Breast epithelium (tissue), 4 donors: Measurements from ENCODE around the gene MYH7. TPM values are rescaled to one million over a fixed set of nuclear protein-coding genes. Genes with fewer than 3 reads are reported as not detected.

Source experiments
- DNase-seq, 2 donors: peaks; one replicate each; pipeline ENCODE4 v3.0.0-alpha.2; 2019; ENCODE audit warnings: low spot score in 2 of 2
- H3K27ac ChIP-seq, 2 donors: fragments of 200-600 bp; sonication (generic) in 1 of 2; one replicate each; pipeline ENCODE4 v1.5.1; 2016 to 2019; ENCODE audit warnings: mild to moderate bottlenecking in 1 of 2
- H3K27me3 ChIP-seq, 2 donors: fragments of 200-600 bp; sonication (generic) in 1 of 2; one replicate each; pipeline versions ENCODE4 v1.5.1 to v1.6.0; 2017 to 2019; ENCODE audit warnings: control low read depth in 1 of 2, mild to moderate bottlenecking in 1 of 2
- H3K36me3 ChIP-seq: fragments of 200-600 bp; one replicate; pipeline ENCODE4 v1.5.1; 2019
- H3K4me1 ChIP-seq, 2 donors: fragments of 200-600 bp; sonication (generic); one replicate each; pipeline ENCODE4 v1.5.1; 2016 to 2019; ENCODE audit warnings: control low read depth in 1 of 2
- H3K4me3 ChIP-seq, 3 donors: fragments of 200-600 bp; sonication (generic); 1 replicate in 2 of 3; 2 replicates in 1 of 3; pipeline ENCODE4 v1.5.1; 2016 to 2019; ENCODE audit warnings: mild to moderate bottlenecking in 3 of 3, moderate library complexity in 2 of 3
- H3K9me3 ChIP-seq, 2 donors: fragments of 200-600 bp; sonication (generic) in 1 of 2; one replicate each; pipeline ENCODE4 v1.5.1; 2016 to 2019; ENCODE audit warnings: control low read depth in 1 of 2
- CTCF ChIP-seq, 3 donors: fragments of 450-650 bp; IDR thresholded peaks; one replicate each; pipeline ENCODE4 v1.5.1; 2016 to 2017; ENCODE audit warnings: antibody characterized with exemption in 3 of 3, mild to moderate bottlenecking in 3 of 3, moderate library complexity in 3 of 3
- POLR2A ChIP-seq: fragments of 450-650 bp; IDR thresholded peaks from one replicate; pipeline ENCODE4 v1.6.1; 2016; ENCODE audit warnings: antibody characterized with exemption, mild to moderate bottlenecking, moderate library complexity
- POLR2AphosphoS5 ChIP-seq, 3 donors: sonication (generic); formaldehyde crosslinking; IDR thresholded peaks; one replicate each; pipeline ENCODE4 v1.6.1; 2017; ENCODE audit warnings: antibody characterized with exemption in 3 of 3
- intact Hi-C: fragments of 100-400 bp; cut with DNase I; formaldehyde crosslinking; loops from one replicate; pipeline ENCODE4 v1.15.1; 2023; ENCODE audit warnings: low total_unique reads
- total RNA-seq, 3 donors: library from RNA; depleted of rRNA; stranded (reverse); fragments of >200 nt; gene quantifications; one replicate each; pipeline ENCODE4 v1.1.0, GENCODE V29; 2016

MYH7 gene
- total RNA-seq, 3 donors from 2014 or later, result not detected

- Histone ChIP-seq H3K4me1 (no peaks in the 10 kb centered on the region), H3K9me3 (no peaks in the 10 kb centered on the region), H3K36me3 (no peaks in the 10 kb centered on the region), H3K27me3 (no peaks in the 10 kb centered on the region), H3K27ac (no peak overlapping the region), H3K4me3 (no peak overlapping the region)
- intact Hi-C loops, result no loop called here
- TF ChIP-seq CTCF (IDR thresholded peaks at IDR 0.05) (no peak), POLR2A (no peak), POLR2AphosphoS5 (IDR thresholded peaks at IDR 0.05) (no peak)
- DNase-seq, result no peak
Observed at GRCh38 chr14:23384364-23385080, 50.9 kb downstream of the MYH7 start.

DNA sequence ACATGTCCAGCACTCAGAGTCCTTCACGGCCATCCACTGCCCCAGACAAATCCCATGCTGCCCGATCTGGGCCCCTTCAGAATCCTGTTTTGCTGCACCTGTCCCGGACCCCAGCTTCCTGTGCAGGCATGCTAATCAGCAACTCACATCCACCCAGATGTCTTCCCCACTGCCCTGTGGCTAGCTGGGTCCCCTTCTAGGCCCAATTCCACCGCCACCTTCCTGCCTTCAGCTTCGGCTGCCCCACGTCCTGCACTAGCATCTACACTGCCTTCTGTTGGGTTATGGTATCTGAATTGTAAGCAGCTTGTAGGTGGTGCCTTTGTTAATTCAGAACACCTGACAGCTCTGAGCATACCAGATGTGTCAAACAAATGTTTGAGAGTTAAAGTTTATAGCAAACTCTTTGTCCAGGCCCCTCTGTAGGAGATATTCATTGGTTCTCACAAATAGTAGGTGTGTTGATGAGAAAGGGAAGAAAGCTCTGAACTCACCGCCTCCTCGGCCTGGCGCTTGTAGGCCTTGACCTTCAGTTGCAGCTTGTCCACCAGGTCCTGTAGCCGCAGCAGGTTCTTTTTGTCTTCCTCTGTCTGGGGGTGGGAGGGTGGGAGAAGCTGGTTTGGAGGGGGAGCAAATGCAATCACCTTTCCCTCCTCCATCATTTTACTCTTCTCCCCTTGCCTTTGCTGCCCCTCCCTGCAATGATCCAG lies 52.6 kb downstream of the MYH7 start:
- Histone ChIP-seq H3K27me3 (no peaks in the 10 kb centered on the region), H3K27ac (no peak overlapping the region), H3K4me1 (no peaks in the 10 kb centered on the region), H3K9me3 (no peaks in the 10 kb centered on the region), H3K36me3 (no peaks in the 10 kb centered on the region), H3K4me3 (no peak overlapping the region)
- DNase-seq, result no peak
- intact Hi-C loops, result no loop called here
- TF ChIP-seq POLR2AphosphoS5 (IDR thresholded peaks at IDR 0.05) (no peak), POLR2A (no peak), CTCF (IDR thresholded peaks at IDR 0.05) (no peak)

DNA sequence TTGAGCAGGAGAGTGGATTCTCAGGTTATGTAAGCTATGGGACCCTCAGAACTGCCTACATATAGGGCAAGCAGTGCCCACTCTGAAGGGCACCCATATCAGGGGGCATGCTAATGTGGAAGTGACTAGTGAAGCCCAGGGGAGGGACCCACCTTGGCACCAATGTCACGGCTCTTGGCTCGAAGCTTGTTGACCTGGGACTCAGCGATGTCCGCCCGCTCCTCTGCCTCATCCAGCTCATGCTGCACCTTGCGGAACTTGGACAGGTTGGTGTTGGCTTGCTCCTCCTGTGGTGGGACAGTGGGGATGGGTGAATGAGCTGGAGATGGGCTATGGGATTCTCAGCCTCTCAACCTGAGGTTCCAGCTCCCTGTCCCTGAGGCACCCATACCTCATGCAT lies 53.2 kb downstream of the MYH7 start:
- no peaks in the 10 kb centered on the region for H3K9me3 ChIP-seq
- no peak overlapping the region for H3K27ac ChIP-seq
- intact Hi-C loops, result no loop called here
- TF ChIP-seq CTCF (IDR thresholded peaks at IDR 0.05) (no peak), POLR2AphosphoS5 (IDR thresholded peaks at IDR 0.05) (no peak), POLR2A (no peak)
- no peak overlapping the region for H3K4me3 ChIP-seq
- H3K36me3 ChIP-seq, result no peaks in the 10 kb centered on the region
- no peaks in the 10 kb centered on the region for H3K27me3 ChIP-seq
- no peaks in the 10 kb centered on the region for H3K4me1 ChIP-seq
- no peak for DNase-seq

- no peak for DNase-seq
- no peak overlapping the region for H3K4me3 ChIP-seq
- intact Hi-C loops, result no loop called here
- no peaks in the 10 kb centered on the region for H3K4me1 ChIP-seq
- H3K27ac ChIP-seq, result no peak overlapping the region
- H3K9me3 ChIP-seq, result no peaks in the 10 kb centered on the region
- no peaks in the 10 kb centered on the region for H3K27me3 ChIP-seq
- H3K36me3 ChIP-seq, result no peaks in the 10 kb centered on the region
- TF ChIP-seq CTCF (IDR thresholded peaks at IDR 0.05) (no peak), POLR2AphosphoS5 (IDR thresholded peaks at IDR 0.05) (no peak), POLR2A (no peak)
Observed at GRCh38 chr14:23381871-23382270, 53.6 kb downstream of the MYH7 start.

DNA sequence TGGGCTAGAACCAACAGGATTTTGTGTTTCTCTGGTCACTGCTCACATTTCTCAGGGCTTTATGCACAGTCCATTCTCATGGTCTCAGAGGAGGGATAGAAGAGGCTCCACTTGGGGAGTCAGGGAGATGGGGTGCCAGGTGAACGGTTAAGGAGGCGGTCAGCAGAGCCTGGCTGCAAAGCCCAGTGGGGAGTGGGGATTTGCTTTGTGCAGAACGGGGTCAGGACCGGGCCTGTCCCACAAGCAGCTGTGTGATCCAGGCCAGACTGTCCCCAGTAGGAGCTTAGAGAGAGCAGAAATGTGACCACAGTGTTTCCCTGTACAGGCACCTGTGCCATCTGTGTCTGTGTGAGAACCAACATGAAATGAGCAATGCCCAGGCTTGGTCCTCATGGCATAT lies 54.5 kb downstream of the MYH7 start:
- Histone ChIP-seq H3K4me1 (peaks cover 0 to 5% of the 10 kb centered on the region in 2 donors), H3K36me3 (no peaks in the 10 kb centered on the region), H3K4me3 (no peak overlapping the region), H3K27ac (no peak overlapping the region), H3K9me3 (no peaks in the 10 kb centered on the region), H3K27me3 (no peaks in the 10 kb centered on the region)
- DNase-seq, result no peak
- TF ChIP-seq POLR2A (no peak), CTCF (IDR thresholded peaks at IDR 0.05) (no peak), POLR2AphosphoS5 (IDR thresholded peaks at IDR 0.05) (no peak)
- intact Hi-C loops, result no loop called here
